Endothelial cell of umbilical vein (primary cell): ENCODE measurements around the gene COL6A2.
"Not testable (repeated sequence)": the region's sequence is repeated elsewhere in the genome, so short reads cannot be mapped to it uniquely, and the experiment has no call there.

Experiments
- CTCF ChIP-seq, 2 donors: IDR thresholded peaks; 1 replicate in 1 of 2; 2 replicates in 1 of 2; pipeline ENCODE4 v1.5.1; 2011; ENCODE audit warnings: low read length in 2 of 2, mild to moderate bottlenecking in 2 of 2, moderate library complexity in 2 of 2, control low read depth in 1 of 2, inconsistent platforms in 1 of 2, low read depth in 1 of 2; ENCODE audit not compliant: insufficient read depth in 1 of 2; ENCODE audit errors: extremely low read depth in 1 of 2
- MAX ChIP-seq: IDR thresholded peaks from 2 replicates; pipeline ENCODE4 v1.6.1; 2011; ENCODE audit not compliant: insufficient read depth, insufficient read length
- POLR2A ChIP-seq: IDR thresholded peaks from 2 replicates; pipeline ENCODE4 v1.6.1; 2012; ENCODE audit warnings: low read depth, mild to moderate bottlenecking, control low read depth, low read length

- not testable (repeated sequence) for TF ChIP-seq POLR2A; MAX; CTCF (IDR thresholded peaks at IDR 0.05; ENCODE audit: extremely low read depth in 1 of 2, insufficient read depth in 1 of 2, low read depth in 1 of 2, low read length in 2 of 2)
These were observed 72.7 kb downstream of the COL6A2 start for GRCh38 chr21:46170436-46171193.
